Endothelial cell of umbilical vein (primary cell): ENCODE measurements around the gene TSC22D1. TPM values are rescaled to one million over a fixed set of nuclear protein-coding genes. Genes with fewer than 3 reads are reported as not detected.

Experiments used
- BruUV-seq: library from RNA; stranded (reverse); fragments of 400-500 nt; replicated peaks from 2 replicates; lab custom pipeline; 2021; lab: Mats Ljungman, UMichigan
- CTCF ChIA-PET: fragments of 300-600, 350-600 bp; sonication (Branson Sonifier 250); formaldehyde crosslinking; loops from one replicate; lab custom pipeline; 2021; ENCODE audit warnings: antibody characterized with exemption, inconsistent platforms; lab: Charles Lee
- POLR2A ChIA-PET: fragments of 300-600, 350-600 bp; sonication (Branson Sonifier 250); formaldehyde crosslinking; loops from one replicate; lab custom pipeline; 2021; ENCODE audit warnings: antibody characterized with exemption, inconsistent platforms; lab: Charles Lee
- DNase-seq: peaks from one replicate; pipeline ENCODE4 v3.0.0-alpha.2; 2011; ENCODE audit warnings: low read depth, low spot score
- FAIRE-seq: peaks from 2 replicates; lab custom pipeline; 2011; peaks lifted over from hg19 to GRCh38; lab: Jason Lieb, UNC
- H2AFZ ChIP-seq: 2 replicates; pipeline ENCODE4 v1.6.0; 2012; ENCODE audit warnings: low read depth, low read length, control low read depth, inconsistent platforms
- H3K27ac ChIP-seq: 2 replicates; pipeline ENCODE4 v1.5.1; 2011; ENCODE audit warnings: low read depth, mild to moderate bottlenecking, control low read depth, low read length, moderate library complexity; ENCODE audit not compliant: insufficient read depth
- H3K27me3 ChIP-seq, 2 experiments: 2 replicates each; pipeline versions ENCODE4 v1.6.0 to v1.6.1; 2011; ENCODE audit warnings: low read length in 2 of 2, mixed read lengths in 1 of 2; ENCODE audit not compliant: control insufficient read depth in 2 of 2, insufficient read depth in 2 of 2
- H3K36me3 ChIP-seq, 2 experiments: 2 replicates in 1 of 2; 3 replicates in 1 of 2; pipeline ENCODE4 v1.5.1; 2011; ENCODE audit warnings: low read length in 2 of 2, mild to moderate bottlenecking in 1 of 2, moderate library complexity in 1 of 2; ENCODE audit not compliant: control insufficient read depth in 2 of 2, insufficient read depth in 2 of 2; ENCODE audit errors: extremely low read depth in 1 of 2
- H3K4me1 ChIP-seq: 3 replicates; pipeline ENCODE4 v1.5.1; 2011; ENCODE audit warnings: mild to moderate bottlenecking, low read length; ENCODE audit not compliant: control insufficient read depth, insufficient read depth; ENCODE audit errors: extremely low read depth
- H3K4me2 ChIP-seq: 2 replicates; pipeline ENCODE4 v1.6.1; 2011; ENCODE audit warnings: low read length, control low read depth, mixed read lengths; ENCODE audit not compliant: insufficient read depth
- H3K4me3 ChIP-seq, 3 experiments: fragments of 200-600 bp in 1 of 3; sonication (generic), shearing (Covaris generic) in 1 of 3; replicated peaks in 1 of 3; 2 replicates each; pipeline ENCODE4 v1.5.1; 2011 to 2016; ENCODE audit warnings: control low read depth in 3 of 3, low read length in 3 of 3, mild to moderate bottlenecking in 2 of 3, inconsistent platforms in 1 of 3, low read depth in 1 of 3, moderate library complexity in 1 of 3; ENCODE audit not compliant: insufficient read depth in 1 of 3
- H3K79me2 ChIP-seq: 2 replicates; pipeline ENCODE4 v1.6.0; 2012; ENCODE audit warnings: low read length, inconsistent platforms; ENCODE audit not compliant: control insufficient read depth, insufficient read depth
- H3K9ac ChIP-seq: replicated peaks from 2 replicates; pipeline ENCODE3; 2011; ENCODE audit warnings: low read length, control low read depth; ENCODE audit not compliant: insufficient read depth; ENCODE audit errors: extremely low read depth
- H3K9me1 ChIP-seq: replicated peaks from 3 replicates; pipeline ENCODE4 v1.6.0; 2011; ENCODE audit warnings: mild to moderate bottlenecking, low read length; ENCODE audit not compliant: control insufficient read depth, insufficient read depth; ENCODE audit errors: extremely low read depth
- H3K9me3 ChIP-seq: replicated peaks from 2 replicates; pipeline ENCODE4 v1.5.1; 2012; ENCODE audit warnings: low read length, inconsistent platforms; ENCODE audit not compliant: control insufficient read depth, insufficient read depth
- H4K20me1 ChIP-seq: replicated peaks from 2 replicates; pipeline ENCODE3; 2011; ENCODE audit warnings: mild to moderate bottlenecking, low read length; ENCODE audit not compliant: control insufficient read depth, insufficient read depth; ENCODE audit errors: extremely low read depth
- CTCF ChIP-seq, 2 donors: IDR thresholded peaks; 1 replicate in 1 of 2; 2 replicates in 1 of 2; pipeline ENCODE4 v1.5.1; 2011; ENCODE audit warnings: low read length in 2 of 2, mild to moderate bottlenecking in 2 of 2, moderate library complexity in 2 of 2, control low read depth in 1 of 2, inconsistent platforms in 1 of 2, low read depth in 1 of 2; ENCODE audit not compliant: insufficient read depth in 1 of 2; ENCODE audit errors: extremely low read depth in 1 of 2
- EZH2 ChIP-seq: IDR thresholded peaks from 2 replicates; pipeline ENCODE4 v1.6.1; 2012; ENCODE audit warnings: borderline replicate concordance, low read depth, mild to moderate bottlenecking, moderate library complexity, low read length, inconsistent platforms; ENCODE audit not compliant: severe bottlenecking
- FOS ChIP-seq: IDR thresholded peaks from 2 replicates; pipeline ENCODE4 v1.6.1; 2011; ENCODE audit warnings: mild to moderate bottlenecking, low read length, moderate library complexity, borderline replicate concordance; ENCODE audit not compliant: insufficient read depth
- GATA2 ChIP-seq: IDR thresholded peaks from 2 replicates; pipeline ENCODE4 v1.7.0; 2011; ENCODE audit warnings: low read depth, mild to moderate bottlenecking, moderate library complexity, mixed read lengths, low read length; ENCODE audit not compliant: insufficient read length, insufficient read depth
- JUN ChIP-seq: IDR thresholded peaks from 2 replicates; pipeline ENCODE4 v1.6.1; 2011; ENCODE audit warnings: borderline replicate concordance, low read depth; ENCODE audit not compliant: insufficient read length, insufficient read depth
- MAX ChIP-seq: IDR thresholded peaks from 2 replicates; pipeline ENCODE4 v1.6.1; 2011; ENCODE audit not compliant: insufficient read depth, insufficient read length
- MYC ChIP-seq: IDR thresholded peaks from one replicate; pipeline ENCODE4 v1.6.1; 2011; ENCODE audit warnings: mild to moderate bottlenecking, low read depth, low read length
- POLR2A ChIP-seq: IDR thresholded peaks from 2 replicates; pipeline ENCODE4 v1.6.1; 2012; ENCODE audit warnings: low read depth, mild to moderate bottlenecking, control low read depth, low read length
- POLR2AphosphoS5 ChIP-seq: IDR thresholded peaks from 2 replicates; pipeline ENCODE4 v1.6.1; 2012; ENCODE audit warnings: low read depth, mild to moderate bottlenecking, control low read depth, low read length, moderate library complexity; ENCODE audit not compliant: insufficient read depth
- dilution Hi-C: fragments of 300-500 bp; cut with MboI; formaldehyde crosslinking; loops from one replicate; pipeline ENCODE4 v1.15.0; 2019; ENCODE audit warnings: low sequenced_read_pairs; ENCODE audit not compliant: extremely low pct_ligation_motif_present
- intact Hi-C: fragments of 100-400 bp; cut with micrococcal nuclease; formaldehyde crosslinking; loops from one replicate; pipeline ENCODE4 v1.10.0; 2022
- polyA plus RNA-seq, 4 experiments: library from polyadenylated mRNA; depleted of rRNA in 3 of 4; stranded (reverse) in 3 of 4; unstranded in 1 of 4; fragments of >200 nt; gene quantifications; 2 replicates each; pipeline versions ENCODE4 v1.2.1 to v1.2.3, GENCODE V29; 2011 to 2012; ENCODE audit warnings: missing spikeins in 1 of 4
- total RNA-seq: library from RNA; stranded (reverse); gene quantifications from 2 replicates; pipeline ENCODE4 v1.2.3, GENCODE V29; 2021

TSC22D1 gene
- total and polyA plus RNA-seq, 2 donors (not counting 3 experiments of a cell fraction or from before 2014, with no cell fraction given): 47.7 to 51.8 TPM

- Histone ChIP-seq H3K27me3 (no peaks in the 10 kb centered on the region), H3K4me3 (no peak overlapping the region), H3K9me1 (no peaks in the 10 kb centered on the region), H3K36me3 (no peaks in the 10 kb centered on the region), H3K27ac (no peak overlapping the region), H3K4me2 (no peak overlapping the region), H3K9me3 (no peaks in the 10 kb centered on the region), H4K20me1 (peaks cover 2% of the 10 kb centered on the region), H3K9ac (no peak overlapping the region), H3K4me1 (peaks cover 7% of the 10 kb centered on the region), H2AFZ (no peak overlapping the region), H3K79me2 (no peaks in the 10 kb centered on the region)
- ChIA-PET POLR2A (no interaction called here), CTCF (interaction anchor here (0.7 kb wide), 1 partner anchor 23 kb away, joined by 3 read pairs; no protein-coding TSS in a partner anchor)
- intact Hi-C loops: no loop called here
- dilution Hi-C loops: no loop called here
- BruUV-seq: no TSS peak
- no peak for TF ChIP-seq CTCF (IDR thresholded peaks at IDR 0.05; ENCODE audit: extremely low read depth in 1 of 2, insufficient read depth in 1 of 2, low read depth in 1 of 2, low read length in 2 of 2)
- no peak for TF ChIP-seq POLR2A
- TF ChIP-seq FOS: no peak
- TF ChIP-seq JUN: no peak
- TF ChIP-seq GATA2: no peak
- no peak for TF ChIP-seq MAX
- no peak for TF ChIP-seq EZH2
- TF ChIP-seq POLR2AphosphoS5: no peak
- TF ChIP-seq MYC: no peak
- DNase-seq (no peak), FAIRE-seq (no peak)
Measured at GRCh38 chr13:44506251-44506650, 69.9 kb downstream of the TSC22D1 start.
